Nephron progenitor cell (in vitro differentiated cells): ENCODE results near the gene GPR62.

ENCODE experiments used
- DNase-seq: peaks from one replicate; pipeline ENCODE4 v3.0.0; 2021
- H3K27ac Mint-ChIP-seq: 2 replicates; pipeline ENCODE4 v1.8.0; 2021; ENCODE audit warnings: mild to moderate bottlenecking, moderate library complexity, mixed read lengths
- H3K27me3 Mint-ChIP-seq: 2 replicates; pipeline ENCODE4 v1.8.0; 2021; ENCODE audit warnings: mild to moderate bottlenecking, low read depth, mixed read lengths; ENCODE audit not compliant: poor library complexity
- H3K36me3 Mint-ChIP-seq: 2 replicates; pipeline ENCODE4 v1.8.0; 2021; ENCODE audit warnings: low read depth, mixed read lengths
- H3K4me1 Mint-ChIP-seq: 2 replicates; pipeline ENCODE4 v1.8.0; 2021; ENCODE audit warnings: mixed read lengths
- H3K4me3 Mint-ChIP-seq: 2 replicates; pipeline ENCODE4 v1.8.0; 2021; ENCODE audit warnings: mild to moderate bottlenecking, moderate library complexity, mixed read lengths
- H3K9me3 Mint-ChIP-seq: 2 replicates; pipeline ENCODE4 v1.8.0; 2021; ENCODE audit warnings: mild to moderate bottlenecking, moderate library complexity, mixed read lengths
- TF ChIP-seq, protein P1 (sequence below): fragments of 200-600 bp; sonication (generic); IDR thresholded peaks from 2 replicates; pipeline ENCODE4 v1.5.0; 2021; ENCODE audit warnings: antibody characterized with exemption

The GPR62 gene

DNA sequence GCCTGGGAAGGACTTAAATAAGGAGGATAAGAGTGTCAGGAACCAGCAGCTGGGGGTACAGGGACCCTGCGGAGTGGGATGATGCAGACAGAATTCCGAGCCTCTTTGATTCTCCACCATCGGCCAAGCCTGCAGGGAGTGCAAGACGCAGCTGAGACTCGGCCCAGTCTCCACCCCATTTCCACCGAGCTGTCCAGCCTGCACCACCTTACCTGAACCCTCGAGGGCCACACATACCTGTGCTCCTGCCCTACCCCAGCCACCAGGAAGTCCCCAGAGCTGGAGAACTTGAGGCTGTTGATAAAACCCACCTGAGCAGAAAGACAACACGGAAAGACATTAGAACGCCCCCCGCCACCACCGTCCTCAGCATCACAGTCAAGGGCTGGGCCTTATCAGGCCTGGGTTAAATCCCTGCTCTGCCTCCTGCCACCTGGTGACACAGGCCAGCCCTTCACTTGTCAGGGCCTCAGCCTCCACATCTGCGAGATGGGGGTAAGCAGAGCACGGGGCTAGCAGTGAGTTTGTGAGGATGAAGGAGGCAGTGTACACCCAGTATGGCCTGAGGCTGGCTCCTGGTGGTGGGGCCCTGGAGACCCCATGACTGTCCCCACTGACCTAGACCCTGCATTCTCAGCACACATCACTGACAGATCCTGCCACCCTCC lies 21.6 kb upstream of the GPR62 start:
- Mint-ChIP-seq H3K4me3 (no peak overlapping the region), H3K36me3 (peaks cover 36% of the 10 kb centered on the region), H3K27ac (no peak overlapping the region), H3K9me3 (no peaks in the 10 kb centered on the region), H3K27me3 (peaks cover 3% of the 10 kb centered on the region), H3K4me1 (no peaks in the 10 kb centered on the region)
- no peak for DNase-seq
- TF ChIP-seq, protein P1, sequence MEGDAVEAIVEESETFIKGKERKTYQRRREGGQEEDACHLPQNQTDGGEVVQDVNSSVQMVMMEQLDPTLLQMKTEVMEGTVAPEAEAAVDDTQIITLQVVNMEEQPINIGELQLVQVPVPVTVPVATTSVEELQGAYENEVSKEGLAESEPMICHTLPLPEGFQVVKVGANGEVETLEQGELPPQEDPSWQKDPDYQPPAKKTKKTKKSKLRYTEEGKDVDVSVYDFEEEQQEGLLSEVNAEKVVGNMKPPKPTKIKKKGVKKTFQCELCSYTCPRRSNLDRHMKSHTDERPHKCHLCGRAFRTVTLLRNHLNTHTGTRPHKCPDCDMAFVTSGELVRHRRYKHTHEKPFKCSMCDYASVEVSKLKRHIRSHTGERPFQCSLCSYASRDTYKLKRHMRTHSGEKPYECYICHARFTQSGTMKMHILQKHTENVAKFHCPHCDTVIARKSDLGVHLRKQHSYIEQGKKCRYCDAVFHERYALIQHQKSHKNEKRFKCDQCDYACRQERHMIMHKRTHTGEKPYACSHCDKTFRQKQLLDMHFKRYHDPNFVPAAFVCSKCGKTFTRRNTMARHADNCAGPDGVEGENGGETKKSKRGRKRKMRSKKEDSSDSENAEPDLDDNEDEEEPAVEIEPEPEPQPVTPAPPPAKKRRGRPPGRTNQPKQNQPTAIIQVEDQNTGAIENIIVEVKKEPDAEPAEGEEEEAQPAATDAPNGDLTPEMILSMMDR: no peak

- H3K4me3 Mint-ChIP-seq: no peak overlapping the region
- H3K27me3 Mint-ChIP-seq: peaks cover 3% of the 10 kb centered on the region
- H3K9me3 Mint-ChIP-seq: no peaks in the 10 kb centered on the region
- no peak overlapping the region for H3K27ac Mint-ChIP-seq
- no peak for DNase-seq
- TF ChIP-seq, protein P1: no peak
- peaks cover 36% of the 10 kb centered on the region for H3K36me3 Mint-ChIP-seq
- peaks cover 4% of the 10 kb centered on the region for H3K4me1 Mint-ChIP-seq
Observed at GRCh38 chr3:51934139-51934850, 20.9 kb upstream of the GPR62 start.

DNA sequence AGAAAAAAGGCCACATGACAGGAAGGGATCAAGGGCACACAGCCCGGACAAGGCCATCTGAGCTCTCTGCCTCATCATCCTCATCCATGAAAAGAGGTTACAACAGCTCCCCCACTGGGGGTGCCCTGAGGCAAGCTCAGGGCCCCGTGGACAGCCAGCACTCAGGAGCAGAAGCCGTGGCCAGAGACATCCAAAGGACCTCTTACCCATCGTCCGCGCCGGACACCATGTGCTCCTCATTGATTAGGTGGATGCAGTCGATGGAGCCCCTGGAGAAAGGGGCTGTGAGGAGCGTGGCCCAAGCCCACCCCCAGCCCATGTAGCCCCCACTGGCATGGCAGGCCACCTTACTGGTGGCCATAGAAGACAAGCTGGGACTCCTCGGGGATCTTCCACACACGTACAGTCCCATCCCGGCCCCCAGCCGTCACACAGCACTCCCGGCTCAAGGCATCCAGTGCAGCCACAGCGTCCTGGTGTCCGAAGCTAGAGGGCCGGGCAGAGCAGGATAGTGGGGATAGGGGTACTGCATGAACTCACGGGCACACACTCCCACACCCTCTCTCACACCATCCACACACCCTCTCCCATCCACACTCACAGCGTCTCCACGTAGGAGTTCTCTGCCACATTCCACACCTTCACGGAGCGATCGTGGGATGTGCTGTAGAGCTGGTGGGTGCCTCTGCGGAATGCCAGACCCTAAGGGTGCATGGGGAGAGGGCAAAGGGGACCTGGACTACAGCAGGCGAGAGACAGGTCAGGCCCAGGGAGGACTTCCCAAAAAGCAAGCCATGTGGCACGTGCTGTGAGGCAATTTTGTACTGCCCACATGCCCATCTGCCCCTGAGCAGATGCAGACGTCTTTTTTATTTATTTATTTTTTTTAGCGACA lies 19.9 kb upstream of the GPR62 start:
- peaks cover 10% of the 10 kb centered on the region for H3K4me1 Mint-ChIP-seq
- H3K4me3 Mint-ChIP-seq: no peak overlapping the region
- no peak overlapping the region for H3K27ac Mint-ChIP-seq

DNA sequence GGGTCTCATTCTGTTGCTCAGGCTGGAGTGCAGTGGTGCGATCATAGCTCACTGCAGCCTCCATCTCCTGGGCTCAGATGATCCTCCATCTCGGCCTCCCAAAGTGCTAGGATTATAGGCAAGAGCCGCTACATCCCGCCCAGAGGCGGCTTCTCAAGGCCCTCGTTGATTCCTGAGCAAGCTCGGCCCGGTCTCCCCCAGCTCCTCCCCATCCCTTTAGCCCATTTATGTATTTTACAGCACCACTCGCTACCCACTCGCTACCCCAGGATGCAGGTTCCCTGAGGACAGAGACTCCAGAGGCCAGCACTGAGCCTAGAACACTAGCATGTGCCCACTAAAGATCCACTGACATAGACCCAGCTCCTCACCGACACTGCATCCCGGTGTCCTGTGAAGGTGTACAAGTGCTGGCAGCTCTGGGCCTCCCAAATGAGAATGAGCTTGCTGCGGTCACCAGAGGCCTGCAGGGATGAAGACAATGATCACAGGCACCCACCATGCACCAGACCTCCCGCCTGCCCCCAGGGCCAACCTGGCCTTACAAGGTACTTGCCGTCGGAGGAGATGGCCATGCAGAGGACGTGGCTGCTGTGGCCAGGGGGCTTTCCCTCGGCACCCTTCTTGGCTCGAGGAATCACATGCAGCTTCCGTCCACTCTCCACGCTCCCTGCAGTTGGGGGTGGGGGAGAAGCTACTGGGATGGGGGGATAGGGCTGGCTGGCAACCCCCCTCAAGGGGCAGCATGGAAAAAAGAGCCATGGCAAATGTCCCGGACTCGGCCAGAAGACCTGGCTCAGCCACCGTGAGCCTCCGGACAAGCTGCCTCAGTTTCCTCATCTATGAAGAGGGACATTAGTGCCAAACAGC lies 19.1 kb upstream of the GPR62 start:
- Mint-ChIP-seq H3K4me1 (peaks cover 19% of the 10 kb centered on the region), H3K27me3 (peaks cover 3% of the 10 kb centered on the region), H3K27ac (no peak overlapping the region), H3K4me3 (no peak overlapping the region), H3K36me3 (peaks cover 32% of the 10 kb centered on the region), H3K9me3 (no peaks in the 10 kb centered on the region)
- DNase-seq: no peak
- TF ChIP-seq, protein P1: no peak

More for the DNA sequence above, 19.9 kb upstream of the GPR62 start:
- H3K36me3 Mint-ChIP-seq: peaks cover 36% of the 10 kb centered on the region
- no peak for DNase-seq
- H3K9me3 Mint-ChIP-seq: no peaks in the 10 kb centered on the region
- peaks cover 3% of the 10 kb centered on the region for H3K27me3 Mint-ChIP-seq
- TF ChIP-seq, protein P1: no peak

DNA sequence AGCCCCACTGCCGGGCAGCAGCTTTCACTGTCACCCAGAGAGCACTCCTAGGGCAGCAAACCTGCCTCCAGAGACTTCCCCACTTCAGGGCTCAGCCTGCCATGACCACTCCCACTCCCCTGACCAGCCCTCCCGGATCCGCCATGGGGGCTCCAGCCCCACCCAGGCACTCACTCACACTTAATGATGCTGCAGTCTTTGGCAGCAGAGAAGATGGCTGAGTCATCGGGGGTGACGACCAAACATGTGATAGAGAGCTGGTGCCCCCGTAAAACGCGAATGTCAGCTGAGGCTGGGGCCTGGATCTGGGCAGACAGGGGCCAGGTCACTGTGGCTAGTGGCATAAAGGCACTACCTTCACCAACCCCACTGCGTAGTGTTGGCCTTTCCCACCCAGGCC lies 18.2 kb upstream of the GPR62 start:
- Mint-ChIP-seq H3K4me3 (no peak overlapping the region), H3K36me3 (peaks cover 28% of the 10 kb centered on the region), H3K27me3 (peaks cover 3% of the 10 kb centered on the region), H3K9me3 (no peaks in the 10 kb centered on the region), H3K4me1 (peaks cover 23% of the 10 kb centered on the region), H3K27ac (no peak overlapping the region)
- TF ChIP-seq, protein P1: no peak
- no peak for DNase-seq
